Measurements from ENCODE around the gene PRICKLE2.

Gene PRICKLE2

DNA sequence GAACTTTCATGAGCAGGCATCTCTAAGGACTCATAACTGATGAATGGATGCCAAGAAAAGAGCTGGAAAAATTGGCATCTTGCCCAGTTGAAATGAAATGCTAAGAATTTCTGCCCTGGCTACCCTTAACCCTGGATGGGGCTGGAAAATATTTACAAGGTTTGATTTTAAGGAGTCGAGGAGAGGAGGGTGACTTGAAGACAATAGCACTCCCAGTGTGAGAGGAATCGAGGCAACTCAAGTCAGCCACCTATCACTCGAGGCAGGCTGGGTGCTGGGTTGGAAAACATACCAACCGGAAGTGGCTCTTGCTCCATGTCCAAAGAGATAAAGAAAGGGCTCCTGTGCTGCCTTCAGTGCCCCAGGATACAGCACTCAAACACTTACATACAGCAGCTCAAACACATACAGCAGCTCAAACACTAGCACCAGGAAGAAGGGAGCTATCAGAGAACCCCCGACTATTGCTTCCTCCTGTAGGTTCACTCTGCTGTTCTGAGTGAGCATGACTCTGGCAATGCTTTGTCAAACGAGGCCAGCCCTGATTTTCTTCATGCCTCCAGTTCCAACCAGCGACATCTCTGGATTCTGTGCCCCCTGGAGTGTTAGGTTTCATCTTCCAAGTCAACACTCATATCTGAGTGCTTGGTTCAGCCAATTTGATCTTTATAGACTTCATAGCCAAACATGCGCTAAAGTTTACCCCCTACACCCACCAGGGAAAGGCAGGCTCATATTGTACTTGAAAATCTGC is 4.9 kb downstream of the PRICKLE2 start:
- DNase-seq (ENCODE audit: low spot score), result peak; percentile 32

DNA sequence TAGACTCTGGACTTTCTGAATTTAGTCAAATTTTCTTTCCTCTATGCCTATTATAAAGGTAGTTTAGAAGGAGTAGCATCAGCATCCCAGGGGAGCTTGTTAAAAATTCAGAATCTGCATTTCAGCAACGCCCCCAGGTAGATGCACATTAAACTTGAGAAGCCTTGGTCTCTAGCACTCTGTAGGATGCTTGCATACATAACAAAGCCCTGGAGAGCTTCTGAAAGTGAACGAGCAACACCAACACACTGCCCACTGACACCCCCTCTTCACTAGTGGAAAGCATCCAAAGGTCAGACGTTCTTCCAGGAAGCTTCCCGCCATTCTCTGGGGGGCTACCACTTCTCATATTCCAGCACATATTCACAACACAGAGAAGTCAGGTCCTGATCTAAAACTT is 6.5 kb downstream of the PRICKLE2 start:
- DNase-seq (ENCODE audit: low spot score), result no peak

DNA sequence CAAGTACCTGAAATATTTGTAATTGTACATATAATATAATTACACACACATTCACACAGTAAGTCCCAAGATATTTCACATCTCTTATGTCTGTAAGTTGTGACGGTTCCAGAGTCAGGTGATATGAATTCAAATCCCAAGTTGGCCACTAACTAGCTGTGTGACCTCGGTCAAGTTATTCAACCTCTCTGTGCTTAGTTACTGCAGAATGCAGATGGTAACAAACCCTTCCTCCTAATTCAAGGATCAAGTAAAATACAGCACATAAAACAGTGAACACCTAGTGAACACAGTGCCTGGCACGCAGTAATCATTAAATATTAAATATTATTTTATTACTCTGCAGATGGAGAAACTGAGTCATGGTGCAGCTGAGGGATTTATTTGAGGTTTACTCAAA is 6.9 kb downstream of the PRICKLE2 start:
- no peak for DNase-seq (ENCODE audit: low spot score)

DNA sequence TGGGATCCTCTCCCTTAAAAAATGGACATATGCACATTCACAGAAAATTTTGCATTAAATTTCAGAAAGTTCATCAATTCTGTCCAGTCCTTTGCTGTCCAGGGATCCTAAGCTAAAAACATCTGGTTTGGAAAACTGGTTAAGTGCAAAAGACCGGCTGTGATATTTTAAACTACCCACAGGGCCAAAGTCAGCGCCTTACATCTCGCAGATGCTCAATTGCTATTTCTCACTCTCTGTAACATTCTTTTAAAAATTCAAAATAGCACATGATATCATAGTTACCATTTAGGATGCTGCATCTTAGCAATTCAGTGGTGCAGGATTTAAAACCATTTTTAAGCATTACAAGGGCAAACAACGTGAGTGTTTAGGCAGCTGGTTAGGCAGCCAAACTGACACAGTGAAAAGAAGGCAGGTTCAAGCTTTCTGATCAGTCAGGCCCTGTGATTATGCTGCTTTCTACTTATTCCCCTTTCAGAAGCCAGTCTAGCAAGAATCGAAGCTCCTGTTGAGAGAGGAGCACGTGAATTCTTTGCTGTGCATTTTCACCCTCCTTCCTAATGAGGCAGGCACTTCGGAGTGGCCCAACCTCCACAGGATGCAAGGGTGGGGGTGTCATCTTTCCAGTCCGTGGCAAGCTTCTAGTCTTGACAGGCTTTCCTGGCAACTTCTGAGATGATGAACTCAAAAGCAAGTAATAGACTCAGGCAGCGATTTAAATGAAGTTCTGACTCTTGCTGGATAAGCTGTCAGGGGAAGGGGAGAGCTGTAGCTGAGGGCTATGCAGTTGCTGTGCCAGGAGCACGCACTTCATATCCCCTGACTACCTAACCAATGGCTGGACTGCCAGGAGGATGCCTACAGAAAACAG is 8.8 kb downstream of the PRICKLE2 start:
- DNase-seq (ENCODE audit: low spot score), result no peak

DNA sequence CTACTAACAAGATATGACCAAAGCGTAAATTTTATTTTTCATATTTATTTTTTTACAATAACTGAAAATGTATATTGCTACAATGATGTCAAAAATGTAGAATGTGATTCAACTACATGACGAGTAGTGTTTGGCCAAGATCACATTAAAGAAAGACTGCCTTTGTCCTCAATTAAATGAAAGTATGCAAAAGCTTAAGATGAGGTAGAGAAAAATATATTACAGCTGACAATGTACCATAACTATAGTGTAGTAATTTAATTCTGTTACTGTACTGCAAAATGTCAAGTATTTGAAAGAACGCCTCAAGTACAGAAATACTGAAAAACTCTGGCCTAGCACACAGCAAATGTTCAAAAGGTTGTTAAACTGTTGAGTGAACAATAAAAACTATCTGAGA is 9.7 kb downstream of the PRICKLE2 start:
- no peak for DNase-seq (ENCODE audit: low spot score)

DNA sequence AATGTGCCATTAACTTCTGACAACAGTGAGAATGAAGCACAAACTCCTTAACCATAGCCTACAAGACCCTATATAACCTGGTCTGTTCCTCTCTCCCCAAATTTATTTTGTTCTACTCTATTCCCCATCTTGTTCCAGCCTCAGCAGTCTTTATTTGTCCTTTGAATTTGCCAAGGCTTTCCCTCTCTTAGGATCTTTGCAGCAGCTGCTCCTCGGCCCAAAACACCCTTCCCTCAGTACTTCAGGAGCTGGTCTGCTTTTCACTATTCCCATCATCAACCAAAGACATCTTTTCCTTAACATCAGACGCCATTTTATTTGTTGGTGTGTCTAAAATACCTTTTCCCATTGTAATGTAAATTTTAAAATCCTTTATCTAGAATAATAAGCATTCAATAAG is 10.2 kb downstream of the PRICKLE2 start:
- DNase-seq (ENCODE audit: low spot score), result no peak

DNA sequence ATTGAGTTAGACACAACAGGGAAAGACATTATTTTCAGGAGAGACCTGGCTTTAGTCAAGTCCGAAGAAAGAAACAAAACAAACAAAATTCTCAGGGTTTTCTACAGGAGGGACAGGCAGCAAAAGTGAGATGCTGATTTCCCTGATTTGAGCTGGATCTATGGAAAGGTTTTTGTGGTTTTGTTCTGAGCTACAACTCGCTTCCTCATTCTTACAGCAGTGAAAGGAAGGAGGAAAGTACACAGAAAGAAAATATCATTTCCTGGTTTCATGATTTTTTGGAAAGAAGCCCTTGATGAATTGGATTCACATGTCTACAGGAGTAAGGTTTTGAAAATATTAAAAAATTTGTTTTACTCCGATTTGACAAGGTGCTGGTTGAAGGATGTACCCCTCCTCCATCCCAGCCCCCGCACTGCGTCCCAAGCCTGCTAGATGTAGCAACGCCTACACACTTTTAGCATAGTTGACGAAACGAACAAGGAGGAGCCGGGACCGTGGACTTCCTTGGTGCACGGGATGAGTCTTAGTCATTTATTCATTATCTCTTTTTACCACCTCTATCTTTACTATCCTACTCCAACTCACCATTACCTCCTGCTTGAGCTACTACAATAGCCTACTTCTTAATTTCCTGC is 10.8 kb downstream of the PRICKLE2 start:
- DNase-seq (ENCODE audit: low spot score), result no peak

DNA sequence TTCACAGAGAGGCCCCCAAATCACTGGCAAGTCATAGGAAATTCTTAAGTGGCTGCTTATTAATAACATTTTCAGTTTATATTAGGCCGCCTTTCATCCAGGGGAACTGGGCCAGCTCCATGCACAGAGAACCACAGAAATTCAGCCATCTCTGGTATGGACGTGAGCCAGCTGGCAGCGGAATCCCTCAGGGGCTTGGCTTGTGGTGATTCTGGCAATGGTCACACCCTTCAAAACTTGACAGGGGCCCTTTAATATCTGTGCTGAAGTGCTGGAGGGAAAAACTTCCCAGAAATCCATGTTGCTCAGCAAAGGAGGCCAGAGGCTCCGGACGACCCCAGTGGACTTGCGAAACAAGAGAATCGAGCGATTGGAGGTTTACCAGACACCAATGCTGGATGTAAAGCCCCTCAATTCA is 11.3 kb downstream of the PRICKLE2 start:
- peak; percentile 78 for DNase-seq (ENCODE audit: low spot score)

DNA sequence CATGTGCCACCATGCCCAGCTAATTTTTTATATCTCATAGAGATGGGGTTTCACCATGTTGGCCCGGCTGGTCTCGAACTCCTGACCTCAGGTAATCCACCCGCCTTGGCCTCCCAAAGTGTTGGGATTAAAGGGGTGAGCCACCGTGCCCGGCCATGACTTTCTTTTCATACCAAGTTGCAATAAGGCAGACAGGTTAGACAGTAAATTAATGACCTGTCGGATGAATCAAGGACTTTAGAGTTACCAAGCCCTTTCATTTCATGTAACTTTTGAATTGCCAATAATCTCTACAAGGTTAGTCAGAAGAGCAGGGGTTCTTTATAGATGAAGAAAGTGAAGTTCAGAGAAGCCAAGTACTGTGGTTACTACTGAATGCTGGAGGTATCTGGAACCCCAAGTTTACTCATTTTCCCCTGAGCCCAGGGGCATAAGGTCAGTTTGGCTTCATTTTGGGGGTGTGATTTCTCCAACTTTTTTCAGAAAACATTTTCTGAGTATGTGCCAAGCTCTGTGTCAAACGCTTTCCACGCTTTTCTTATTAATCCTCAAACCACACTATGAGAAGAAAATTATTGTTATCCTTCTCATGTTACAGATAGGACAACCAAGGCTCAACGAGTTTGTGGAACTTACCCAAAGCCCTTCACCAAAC is 11.9 kb downstream of the PRICKLE2 start:
- no peak for DNase-seq (ENCODE audit: low spot score)

DNA sequence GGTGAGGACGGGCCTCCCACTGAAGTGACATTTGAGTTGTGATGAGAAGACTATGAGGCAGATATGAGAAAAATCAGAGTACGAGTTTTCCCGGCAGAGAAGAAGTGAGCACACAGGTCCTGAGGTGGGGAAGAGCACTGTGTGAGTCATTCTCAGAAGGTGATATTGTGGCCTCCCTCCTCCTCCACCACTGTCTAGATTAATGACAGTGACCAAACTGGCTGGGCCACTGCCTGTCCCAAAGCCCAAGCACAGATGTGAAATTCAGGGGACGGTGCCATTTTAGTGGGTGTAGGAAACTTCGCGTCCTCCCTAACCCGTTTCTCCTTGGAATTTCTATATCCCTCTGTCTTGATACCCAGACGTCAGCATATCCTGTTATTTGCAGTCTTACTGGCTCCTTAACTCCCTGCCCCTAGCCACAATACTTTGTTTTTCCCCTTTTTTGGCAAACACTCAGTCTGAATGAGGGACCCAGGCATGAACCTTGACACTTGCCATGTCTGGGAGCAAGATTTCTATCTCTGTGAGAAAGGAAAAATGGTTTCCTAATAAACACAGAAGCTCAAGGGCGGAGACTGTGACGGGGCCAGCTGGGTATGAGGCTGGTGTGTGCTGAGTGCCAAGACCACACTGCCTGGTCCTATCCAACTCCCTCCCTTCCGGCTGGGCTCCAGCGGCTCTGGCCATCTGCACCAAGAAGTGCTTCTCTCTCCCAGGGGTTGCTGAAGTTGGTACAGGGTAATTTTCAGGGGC is 15.2 kb downstream of the PRICKLE2 start:
- DNase-seq (ENCODE audit: low spot score), result no peak

DNA sequence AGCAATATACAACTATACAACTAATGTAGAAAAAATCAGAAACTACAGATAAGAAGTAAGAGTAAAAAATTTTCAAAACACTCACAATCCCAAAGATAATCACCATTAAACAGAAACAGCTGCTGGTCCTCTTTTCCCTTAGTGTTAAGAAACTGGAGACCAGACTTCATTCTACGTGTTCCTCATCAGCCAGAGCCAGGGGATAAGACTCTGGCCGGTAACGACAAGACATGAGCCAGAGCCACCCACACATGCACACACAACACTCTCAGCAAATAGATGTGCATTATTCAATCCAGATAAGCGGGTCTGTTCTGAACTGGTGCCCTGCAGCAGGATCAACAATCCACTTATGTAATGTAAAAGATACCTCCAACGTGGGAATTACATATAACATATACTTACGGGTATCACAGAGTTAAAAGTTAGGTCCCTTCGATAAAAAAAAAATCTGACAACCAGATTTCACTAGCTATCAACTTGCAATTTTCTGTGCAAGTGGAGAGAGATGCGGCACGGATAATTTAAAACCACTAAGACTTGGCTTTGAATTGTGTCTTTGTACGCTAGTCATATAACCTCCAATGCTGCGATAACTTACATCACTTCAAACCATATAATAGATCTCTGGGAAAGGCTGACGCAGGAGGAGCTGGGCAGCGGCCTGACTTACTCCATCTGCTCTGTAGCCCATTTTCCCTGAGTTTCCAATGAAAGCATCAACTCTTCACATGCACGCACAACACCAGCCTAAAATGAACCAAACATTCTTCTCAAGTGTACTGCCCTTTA is 17.8 kb downstream of the PRICKLE2 start:
- no peak for DNase-seq (ENCODE audit: low spot score)

DNA sequence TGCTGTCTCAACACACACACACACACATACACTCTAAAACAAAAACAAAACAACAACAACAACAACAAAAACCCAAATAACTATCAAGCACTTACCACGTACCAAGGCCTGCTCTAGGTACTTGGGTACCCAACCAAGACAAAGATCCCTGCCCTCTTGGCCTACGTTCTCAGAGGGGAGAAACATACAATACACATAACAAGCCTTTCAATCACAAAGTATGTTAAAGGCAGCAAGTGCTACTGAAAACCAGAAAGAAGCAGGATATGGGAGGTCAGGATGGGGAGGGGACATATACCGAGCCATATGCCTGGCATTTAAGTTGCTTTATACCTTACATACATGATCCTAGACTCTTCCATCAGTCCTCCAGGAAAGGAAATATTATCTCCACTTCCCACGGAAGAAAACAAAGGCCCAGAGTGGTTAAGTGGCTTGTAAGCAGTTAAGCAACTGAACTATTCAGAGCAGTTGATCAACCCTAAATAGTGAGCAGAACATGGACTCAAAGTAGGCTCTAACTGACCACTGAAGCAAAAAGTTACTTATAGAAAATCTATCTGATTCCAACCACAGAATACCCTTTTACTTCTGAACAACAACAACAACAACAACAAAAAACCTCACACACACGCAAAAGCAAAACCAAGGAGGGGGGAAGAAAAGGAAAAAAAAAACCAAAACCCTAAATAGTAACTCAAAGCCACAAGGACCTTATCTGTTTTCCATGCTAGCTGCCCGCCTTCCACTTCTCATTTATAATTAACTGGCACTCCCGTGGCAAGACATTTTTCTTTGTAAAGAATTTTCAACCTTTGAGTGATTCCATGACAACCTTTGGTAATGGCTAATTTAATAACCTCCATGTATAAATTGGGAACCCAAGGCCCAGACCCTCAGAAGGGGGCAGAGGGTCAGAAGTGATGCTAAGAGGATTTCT is 21.0 kb downstream of the PRICKLE2 start:
- no peak for DNase-seq (ENCODE audit: low spot score)

DNA sequence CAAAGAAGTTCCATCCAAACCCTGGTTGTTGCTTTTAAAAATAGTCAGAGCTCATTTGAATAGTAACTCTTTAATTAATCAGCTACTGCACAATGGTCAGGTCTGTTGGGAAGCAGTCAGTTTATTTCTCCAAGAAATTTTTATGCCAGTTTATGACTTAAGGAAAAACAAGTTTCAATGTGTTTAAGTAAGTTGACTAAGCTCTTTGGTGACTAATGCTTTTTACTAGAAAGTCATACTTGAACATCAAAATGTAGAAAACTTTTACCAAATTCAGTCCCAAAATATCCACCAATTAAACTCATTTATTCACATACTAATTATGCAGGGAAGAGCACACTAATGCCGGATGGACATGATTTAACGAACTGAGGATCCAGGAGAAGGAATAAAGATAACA is 22.1 kb downstream of the PRICKLE2 start:
- no peak for DNase-seq (ENCODE audit: low spot score)

DNA sequence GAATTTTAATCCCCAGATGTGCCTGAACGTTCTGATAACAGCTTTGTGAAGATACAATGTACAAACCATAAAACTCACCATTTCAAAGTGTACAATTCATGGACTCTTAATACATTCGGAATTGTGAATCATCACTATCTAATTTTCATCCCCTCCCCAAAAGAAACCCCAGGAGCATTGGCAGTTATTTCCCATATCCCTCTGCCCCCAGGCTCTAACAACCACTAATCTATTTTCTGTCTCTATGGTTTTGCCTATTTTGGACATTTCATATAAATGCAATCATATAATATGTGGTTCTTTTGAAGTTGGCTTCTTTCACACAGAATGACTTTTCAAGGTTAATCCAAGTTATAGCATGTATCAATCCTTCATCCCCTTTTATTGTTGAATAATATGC is 25.3 kb downstream of the PRICKLE2 start:
- no peak for DNase-seq (ENCODE audit: low spot score)

DNA sequence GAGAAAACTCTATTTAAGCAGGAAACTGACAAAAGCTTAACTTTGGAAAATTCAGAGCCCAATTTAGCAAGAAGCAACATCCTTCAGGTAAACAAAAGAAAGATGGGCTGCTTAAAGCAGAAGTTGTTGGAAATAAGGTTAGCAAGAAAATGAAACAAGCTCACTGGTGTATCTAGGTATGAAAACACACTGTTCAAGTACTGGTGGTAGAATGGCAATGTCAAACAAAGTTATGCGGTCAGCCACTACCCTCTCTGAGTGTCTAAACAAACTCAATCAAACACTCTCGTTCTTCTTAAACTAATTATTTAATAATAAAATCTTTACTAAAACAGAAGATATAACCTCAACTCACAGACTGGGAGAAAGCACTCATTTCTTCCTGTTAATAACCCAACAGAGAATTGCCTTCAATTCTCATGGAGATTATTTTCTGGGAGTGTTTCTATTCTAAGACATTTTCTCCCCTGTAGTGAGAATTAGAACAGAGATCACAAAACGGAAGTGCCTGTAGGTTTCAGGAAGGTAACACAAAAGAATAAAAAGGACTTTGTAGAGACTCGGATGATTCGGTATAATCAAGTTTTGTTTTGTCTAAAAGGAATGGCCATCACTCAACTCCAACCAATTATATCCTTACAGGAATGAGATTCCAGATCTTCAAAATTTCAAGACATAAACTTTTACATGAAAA is 28.9 kb downstream of the PRICKLE2 start:
- no peak for DNase-seq (ENCODE audit: low spot score)

DNA sequence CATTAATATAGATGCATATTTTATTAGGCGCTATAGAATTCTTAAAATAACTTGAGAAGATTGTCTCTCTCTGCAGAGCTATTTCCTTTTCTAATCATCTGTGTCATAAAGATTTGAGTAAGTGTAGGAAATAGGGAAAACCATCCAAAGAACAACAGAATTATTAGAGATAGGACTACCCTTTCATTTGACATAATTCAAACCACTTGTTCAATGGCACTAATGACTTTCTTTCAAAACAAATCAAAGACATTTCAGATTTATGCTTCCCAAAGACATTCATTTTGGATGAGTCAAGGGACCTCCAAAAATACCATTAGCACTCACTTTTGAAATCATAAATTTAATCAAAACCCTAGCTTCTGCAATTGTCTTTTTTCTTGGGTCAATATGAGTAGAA is 29.5 kb downstream of the PRICKLE2 start:
- no peak for DNase-seq (ENCODE audit: low spot score)

DNA sequence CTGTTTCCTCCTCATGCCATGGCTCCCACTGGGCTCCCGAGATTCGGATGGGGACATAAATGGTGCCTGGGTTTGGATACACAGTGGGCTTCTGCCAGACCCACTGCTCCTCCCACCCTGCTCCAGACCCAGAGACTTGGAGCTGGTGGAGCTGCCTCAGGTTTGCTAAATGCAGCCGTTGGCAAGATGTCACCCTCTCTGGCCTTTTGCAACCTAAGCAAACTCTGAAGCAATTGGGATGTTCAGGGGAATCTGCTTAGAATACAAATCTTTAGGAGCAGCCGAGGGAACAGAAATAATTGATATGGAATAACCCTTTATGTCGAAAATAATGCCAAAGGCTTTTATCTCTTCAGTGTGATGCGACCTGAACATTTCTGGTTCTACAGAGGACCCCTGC is 33.4 kb downstream of the PRICKLE2 start:
- no peak for DNase-seq (ENCODE audit: low spot score)

DNA sequence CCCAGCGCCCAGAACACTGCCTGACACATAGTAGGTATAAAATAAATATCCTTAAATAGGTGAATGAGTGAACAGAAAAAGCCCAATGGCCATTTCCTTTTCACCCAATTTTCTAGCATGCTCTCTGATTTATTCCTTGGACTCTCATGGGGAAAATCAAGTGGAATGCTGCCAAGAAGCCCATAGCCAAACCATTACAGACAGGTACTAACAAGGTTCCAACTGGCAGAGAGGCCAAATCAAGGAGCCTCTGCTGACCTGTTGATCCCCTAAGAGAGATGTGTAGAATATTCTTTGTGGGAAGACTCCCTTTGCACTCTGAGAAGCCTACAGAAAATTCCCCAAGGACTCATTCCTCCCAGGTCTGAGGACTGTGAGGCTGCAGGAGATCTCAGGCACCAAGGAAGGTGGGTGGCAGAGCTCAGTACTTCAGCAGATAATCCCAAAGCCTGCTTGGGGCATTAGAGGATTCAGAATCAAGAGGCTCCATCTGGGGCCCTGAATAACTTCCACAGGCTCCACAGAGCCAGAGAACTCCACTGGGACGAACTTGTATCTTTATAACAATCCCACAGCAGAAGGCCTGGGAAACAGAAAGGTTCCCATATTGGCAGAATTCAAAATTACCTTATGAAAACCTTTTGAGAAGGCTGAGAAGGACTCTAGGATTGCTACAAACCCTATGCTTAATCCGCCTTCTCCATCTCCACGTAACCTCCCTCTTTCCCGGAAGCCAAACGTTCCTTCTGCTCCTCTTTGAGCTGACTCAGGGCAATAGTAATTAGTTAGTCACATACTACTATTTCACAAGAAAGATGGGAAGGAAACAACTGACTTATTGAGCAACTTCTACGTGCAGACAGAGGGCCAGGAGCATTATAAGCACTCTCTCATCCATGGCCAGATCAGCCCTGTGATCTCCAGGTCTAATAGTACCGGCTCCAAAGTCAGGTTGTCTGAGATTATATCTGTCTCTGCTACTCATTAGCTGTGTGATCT is 34.5 kb downstream of the PRICKLE2 start:
- peak; percentile 34 for DNase-seq (ENCODE audit: low spot score)

Data from hepatic stellate cell (primary cell).